Stimulated activated CD8-positive, alpha-beta memory T cell treated with anti-CD3 and anti-CD28 coated beads, Interleukin-12 subunit alpha, Interleukin-12 subunit beta, amount 100 ng/mL, for 1 hour (primary cell): Measurements from ENCODE around the gene HDAC3.

Source experiments
- DNase-seq: peaks from one replicate; pipeline ENCODE4 v3.0.0-alpha.2; 2020; ENCODE audit warnings: low read depth

The HDAC3 gene

DNA sequence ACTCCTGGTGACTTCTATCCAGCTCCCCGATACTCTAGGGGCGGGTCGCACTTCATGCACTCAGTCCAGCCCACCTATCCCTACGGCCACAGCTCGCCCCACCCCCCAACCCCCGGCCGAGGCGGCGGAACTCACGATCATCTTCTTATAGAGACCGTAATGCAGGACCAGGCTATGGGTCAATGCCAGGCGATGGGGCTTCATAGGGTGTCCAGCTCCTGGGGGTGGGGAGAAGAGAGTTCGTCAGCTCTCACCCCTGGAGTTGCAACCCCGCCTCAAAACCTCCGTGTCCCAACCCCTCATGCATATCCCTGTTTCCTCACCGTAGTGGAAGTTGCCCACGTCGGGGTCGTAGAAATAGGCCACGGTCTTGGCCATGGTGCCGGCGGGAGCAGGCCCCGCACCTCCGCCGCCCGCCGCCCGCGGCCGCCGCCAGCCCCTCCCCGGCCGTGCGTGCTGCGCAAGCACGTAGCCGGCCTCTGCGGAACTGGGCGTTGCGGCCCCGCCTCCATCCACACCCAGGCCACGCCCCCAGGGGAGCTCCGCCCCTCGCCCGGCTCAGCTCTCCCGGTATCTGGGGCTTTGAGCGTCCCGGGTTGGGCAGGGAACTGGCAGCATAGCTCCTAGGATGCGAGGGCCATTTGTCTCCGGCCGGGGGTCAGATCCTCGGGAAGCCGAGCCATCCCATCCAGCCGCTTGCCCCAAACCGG is at the start of gene HDAC3, which contains the start of gene RELL2:
Gene HDAC3, minus strand, starts transcription at position 437 of the 710 bp plus-strand sequence. Its CDS starts 59 bp downstream, at position 378.
Gene RELL2, plus strand, starts transcription at position 585 of the 710 bp plus-strand sequence. CDS start 1,229 bp downstream, outside the sequence.
- DNase-seq: peak; percentile 90

DNA sequence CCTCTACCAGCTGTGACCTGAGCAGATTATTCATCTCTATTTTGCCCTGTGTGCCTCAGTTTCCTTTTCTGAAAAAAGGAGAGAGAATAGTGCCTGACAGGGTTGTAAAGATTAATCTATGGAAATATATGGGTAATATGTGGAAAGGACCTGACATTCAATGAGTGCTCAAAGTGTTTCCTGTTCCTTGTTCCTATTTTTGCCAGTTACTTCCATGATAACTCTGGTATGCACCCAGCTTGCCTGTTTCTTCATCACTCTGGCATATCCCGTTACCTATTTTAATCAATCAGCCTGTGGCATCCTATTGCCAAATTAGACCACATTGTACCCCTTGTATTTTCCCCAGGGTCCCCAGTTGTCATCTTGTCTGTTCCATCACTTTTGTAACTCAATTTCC is 48.9 kb upstream of the HDAC3 start:
- DNase-seq: no peak

DNA sequence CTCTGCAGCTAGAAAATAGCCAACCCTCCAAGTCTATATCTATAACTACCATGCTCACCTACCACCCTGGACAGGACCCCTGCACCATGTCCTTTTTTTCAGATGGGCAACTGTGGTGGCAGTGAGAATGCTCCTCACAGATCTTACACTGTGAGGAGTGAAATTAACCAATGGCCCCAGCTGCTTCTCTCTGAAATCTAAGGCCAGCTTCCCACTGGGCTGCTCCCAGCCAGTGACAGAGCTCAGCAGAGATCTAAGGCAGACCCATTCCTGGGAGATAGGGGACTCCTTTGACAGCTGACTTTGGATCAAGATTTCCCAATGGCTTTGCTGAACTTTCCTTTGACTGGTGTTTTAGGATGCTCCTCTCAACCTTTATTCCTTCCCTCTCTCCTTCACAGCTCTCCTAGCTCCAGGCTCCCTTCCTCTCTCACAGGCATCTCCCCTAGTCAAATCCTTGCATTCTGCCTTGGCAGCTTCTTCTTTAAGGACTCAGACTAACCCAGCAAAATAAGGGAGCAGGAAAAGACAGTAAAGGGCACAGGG is 47.0 kb upstream of the HDAC3 start:
- DNase-seq: no peak

DNA sequence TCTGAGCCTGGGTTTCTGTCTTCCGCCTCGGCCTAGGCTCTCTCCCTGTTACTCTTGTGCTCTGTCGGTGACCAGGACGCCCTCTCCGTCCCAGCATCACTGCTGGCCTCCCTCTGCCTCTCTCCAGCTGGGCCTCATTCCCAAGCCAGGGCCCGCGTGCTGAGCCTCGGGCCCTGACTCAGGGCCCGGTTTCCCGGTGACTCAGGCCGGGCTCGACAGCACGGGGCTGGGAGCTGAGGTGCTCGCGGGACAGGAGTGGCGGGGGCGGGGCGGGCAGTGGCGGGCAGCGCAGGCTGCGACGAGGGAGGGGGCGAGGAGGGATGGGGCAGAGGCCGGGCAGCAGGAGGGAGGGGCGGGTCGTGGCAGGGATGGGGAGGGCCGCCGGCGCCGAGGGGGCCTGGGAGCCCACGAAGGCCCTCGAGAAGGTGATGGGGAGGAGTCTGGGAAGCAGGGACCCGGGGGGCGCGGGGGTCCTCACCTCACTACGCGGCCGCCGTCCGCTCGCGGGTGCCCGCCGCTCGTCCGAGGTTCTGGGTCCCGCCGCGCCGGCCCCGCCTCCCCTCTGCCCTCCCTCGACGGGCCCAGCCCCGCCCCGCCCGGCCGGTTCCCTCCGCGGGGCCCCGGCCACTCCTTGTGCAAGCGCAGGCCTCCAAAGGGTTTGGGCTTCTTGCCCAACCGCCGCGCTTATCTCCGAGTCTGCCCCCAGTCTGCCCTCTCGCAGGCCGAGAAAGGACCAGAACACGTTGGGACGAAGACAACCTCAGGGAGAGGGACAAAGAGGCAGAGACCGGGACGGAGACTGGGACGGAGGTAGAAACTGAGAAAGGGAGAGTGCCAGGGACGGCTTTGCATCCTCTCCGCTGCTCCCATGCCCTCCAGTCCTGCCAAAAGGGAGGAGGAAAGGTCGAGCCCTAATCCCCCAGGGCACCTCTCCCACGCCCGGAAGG is 45.3 kb upstream of the HDAC3 start, which contains the start of gene ARAP3:
Gene ARAP3, minus strand, starts transcription at position 536 of the 947 bp plus-strand sequence. CDS start 1,744 bp downstream, outside the sequence.
- DNase-seq: no peak

DNA sequence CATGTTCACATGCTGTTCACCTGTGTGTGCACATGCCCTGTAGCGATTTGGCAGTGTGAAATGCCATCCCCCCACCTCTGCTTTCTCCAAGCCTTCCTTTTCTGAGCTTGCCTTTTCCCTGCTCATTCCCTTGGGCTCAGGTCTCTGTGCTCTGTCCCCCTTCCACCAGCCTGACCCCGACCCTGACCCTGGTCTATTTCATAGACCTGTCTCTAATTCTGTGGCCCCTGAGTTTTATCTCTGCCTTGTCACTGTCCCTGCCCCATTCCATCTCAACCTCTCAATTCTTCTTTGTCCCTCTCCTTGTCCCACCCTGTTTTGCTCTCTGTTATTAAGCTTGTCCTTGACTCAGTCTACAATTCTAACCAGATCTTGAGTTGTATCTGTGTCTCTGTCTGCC is 44.6 kb upstream of the HDAC3 start:
- DNase-seq: no peak

DNA sequence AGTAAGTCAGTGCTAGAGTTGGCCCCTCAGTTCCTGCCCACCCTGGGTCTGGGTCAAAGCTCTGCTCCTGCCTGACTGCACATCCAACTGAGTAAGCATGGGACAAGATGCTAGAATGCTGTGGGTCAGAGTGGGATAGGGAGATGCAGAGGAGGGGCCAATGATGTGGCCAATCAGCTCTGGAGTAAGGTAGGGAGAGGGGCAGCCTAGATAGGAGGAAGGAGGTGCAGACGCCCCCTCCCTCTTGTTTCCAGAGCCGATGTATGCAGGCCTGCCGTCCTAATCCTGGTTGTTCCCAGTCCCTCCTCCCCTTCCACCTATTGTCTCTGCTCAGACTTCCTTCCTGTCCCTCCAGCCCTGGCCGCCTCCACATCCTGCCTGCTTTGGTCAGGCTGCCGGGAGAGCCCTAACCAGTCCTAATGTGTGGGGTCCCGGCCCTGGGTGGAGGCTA is 44.1 kb upstream of the HDAC3 start:
- DNase-seq: no peak

DNA sequence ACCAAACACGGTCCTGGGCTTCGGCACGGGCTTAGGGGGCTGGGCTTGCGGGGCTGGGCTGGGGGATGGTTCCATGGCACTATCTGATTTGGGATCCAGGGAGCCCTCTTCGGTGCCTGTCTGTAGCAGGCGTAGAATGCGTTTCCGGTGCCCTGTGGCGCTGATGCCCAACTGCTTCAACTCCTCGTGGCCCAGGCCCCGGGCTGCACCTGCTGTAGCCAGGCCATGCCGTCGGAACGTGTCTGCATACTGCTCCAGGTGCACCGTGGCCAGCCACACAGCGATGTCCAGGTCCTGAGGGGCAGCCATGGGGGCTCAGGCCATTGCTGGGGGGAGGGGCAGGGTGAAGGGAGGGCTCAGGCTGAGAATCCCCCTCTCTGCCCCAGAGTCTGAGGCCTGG is 43.5 kb upstream of the HDAC3 start:
- DNase-seq: no peak

DNA sequence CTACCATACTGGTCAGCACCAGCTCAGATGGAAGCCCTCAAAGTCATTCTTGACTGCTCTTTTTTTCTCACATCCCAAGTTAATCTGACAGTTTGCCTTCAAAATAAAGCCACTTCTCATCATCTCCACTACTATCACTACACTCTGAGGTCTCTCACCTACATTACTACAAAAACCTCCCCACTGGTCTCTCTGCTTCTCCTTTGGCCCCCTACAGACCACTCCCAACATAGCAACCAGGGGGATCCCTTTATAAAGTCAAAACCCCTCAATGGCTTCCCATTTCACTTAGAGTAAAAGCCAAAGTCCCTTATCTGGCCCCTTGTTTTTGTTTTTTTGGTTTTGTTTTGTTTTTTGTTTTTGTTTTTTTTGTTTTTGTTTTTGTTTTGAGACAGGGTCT is 40.8 kb upstream of the HDAC3 start:
- no peak for DNase-seq

DNA sequence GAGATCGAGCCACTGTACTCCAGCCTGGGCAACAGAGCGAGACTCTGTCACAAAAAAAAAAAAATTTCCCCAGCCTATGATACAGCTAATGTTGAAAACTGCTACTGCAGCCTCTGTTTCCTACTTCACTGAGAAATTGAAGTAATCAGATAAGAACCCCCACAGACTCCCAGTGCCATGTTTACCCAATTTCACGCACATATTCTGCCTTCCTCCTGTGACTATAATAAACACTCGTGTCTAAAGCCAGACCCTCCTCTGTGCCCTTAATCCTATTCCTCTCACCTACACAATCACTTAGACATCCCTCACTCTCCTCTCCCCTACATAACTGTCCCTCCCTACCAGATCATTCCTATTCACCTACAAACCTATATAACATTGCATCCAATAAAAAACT is 39.0 kb upstream of the HDAC3 start:
- DNase-seq: no peak

DNA sequence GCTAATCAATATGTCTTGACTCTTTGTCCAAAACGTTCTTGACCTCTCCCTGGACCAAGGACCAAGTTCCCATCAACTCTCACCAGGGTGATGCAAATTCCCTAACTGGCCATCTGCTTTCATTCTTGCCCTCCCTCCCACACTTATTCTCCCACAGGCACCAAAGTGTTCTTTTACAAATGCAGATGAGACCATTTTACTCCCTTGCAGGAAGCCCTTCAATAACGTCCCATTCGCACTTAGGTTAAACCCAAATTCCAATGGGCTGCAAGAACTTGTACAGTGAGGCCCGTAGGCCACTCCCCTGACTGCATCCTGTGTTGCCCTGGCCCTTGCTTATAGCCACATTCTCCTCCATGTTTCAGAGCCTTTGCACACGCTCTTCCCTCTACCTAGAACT is 38.1 kb upstream of the HDAC3 start:
- DNase-seq: no peak

DNA sequence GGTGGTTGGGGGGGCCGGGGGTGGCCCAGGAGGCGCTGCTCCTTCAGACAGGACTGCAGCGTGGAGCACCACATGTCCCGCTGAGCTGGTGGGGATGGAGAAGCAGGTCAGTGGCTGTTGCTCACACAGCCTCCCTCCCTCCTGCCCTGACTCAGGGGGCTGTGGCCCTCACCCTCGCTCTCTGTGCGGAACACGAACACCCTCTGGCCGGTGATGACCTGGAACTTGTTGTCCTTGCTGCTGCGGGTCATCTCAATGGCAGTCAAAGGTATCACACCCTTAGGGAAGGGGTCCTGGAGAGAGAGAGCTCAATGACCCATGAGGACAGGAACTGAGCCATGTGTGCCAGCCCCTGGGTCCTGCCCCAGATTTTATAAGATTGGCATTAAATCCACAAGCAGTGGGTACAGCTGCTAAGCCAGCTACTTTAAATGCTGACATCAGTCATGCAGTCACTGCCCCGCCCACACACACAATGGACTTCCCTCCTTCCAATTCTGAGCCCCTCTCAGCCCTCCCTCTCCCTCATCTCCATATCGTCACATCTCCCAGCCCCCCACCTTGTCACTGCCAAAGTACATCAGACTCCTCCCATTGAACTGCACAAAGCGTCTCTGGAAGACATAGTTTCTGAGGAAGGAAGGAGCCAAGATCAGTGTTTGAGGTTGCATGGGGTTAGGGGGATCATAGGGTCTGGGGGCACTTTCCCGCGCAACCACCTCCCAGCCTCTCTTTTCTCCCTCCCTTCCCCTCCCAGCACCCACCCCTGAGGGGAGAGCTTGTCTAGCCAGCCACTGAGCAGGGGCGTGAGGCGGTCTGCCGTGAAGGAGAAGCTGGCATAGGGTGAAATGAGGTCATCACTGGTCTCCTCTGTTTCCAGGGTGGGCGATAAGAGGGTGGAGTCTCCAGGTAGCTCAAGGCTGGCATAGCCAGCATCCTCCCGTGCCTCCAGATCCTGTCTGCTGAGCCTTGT is 36.5 kb upstream of the HDAC3 start:
- DNase-seq: no peak

DNA sequence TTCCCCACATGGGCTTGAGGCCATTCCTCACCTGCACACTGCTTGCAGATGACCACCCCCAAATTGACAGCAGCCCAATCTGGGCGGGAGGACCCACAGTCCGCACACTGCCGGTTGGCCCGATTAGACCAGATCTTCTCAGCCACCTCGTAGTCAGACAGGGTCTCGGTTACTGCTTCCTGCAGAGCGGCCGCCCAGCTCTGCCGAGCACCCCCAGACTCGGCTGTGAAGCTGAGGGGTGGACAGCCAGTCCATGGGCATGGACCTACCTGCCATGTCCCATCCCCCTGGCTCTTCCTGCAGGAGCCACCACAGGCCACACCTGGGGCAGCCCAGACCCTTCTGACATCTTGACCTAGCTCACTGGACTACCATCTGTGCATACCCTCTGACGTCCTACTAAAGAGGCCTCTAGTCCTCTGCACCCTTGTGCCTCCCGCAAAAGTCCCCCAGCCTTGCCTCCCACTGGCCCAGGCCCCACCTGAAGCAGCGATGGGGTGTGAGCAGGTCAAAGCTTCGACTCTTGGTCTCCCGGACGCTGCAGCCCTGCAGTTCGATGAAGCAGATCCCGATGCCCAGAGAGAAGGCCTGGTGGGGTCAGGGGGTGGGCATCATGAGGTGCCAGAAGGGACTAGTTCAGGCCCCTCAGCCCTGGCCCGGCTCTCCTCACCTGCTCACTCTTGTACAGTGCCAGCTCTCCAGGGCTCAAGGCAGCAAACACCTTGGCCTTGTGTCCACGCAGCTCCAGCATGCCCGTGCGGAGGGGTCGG is 35.6 kb upstream of the HDAC3 start:
- DNase-seq: no peak

DNA sequence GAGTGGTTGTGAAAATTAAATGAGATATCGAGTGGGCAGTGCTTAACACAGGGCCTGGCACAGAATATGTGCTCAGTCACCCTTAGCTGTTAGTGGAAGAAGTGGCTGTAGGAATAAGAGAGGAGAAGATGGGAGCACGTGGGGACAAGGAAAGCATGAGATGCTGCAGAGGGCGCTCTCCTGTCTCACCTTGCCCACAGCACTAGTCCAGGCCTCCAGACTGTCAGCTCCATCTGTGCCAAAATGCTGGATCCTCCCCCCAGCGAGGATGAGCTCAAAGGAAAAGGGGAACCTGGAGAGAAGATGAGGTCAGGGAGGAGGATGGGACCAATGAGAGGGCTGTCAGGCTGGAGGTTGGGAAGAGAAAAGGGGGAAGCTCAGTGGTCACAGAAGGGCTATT is 32.9 kb upstream of the HDAC3 start:
- DNase-seq: no peak

DNA sequence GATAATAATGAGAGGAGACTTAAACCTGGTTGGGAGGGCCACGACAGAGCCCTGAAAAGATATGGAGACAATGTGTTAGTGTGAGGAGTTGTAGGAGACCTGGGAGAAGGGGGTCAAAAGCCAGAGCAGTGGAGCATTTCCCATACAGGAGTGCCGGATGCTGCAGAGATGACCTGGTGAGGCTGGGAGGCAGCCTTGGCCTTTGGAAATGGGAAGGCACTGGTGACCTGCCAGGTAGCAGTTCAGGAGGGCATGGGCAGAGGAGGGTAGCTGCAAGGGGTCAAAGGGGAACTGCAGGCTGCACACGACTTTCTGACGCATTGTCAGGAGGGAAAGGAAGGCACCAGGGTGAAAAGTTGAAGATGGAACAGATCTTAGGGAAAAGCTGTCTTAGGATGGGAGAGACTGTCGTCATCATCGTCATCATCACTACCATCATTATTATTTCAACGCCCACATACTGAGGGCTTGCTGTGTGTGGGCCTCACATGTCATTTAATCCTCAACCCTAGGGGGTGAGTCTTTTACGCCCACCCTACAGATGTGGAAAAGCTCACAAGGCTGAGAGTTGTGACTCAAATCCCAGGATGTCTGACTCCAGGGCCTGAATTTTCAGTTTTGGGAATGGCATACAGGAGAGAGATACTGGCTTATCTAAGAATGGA is 32.1 kb upstream of the HDAC3 start:
- DNase-seq: no peak

DNA sequence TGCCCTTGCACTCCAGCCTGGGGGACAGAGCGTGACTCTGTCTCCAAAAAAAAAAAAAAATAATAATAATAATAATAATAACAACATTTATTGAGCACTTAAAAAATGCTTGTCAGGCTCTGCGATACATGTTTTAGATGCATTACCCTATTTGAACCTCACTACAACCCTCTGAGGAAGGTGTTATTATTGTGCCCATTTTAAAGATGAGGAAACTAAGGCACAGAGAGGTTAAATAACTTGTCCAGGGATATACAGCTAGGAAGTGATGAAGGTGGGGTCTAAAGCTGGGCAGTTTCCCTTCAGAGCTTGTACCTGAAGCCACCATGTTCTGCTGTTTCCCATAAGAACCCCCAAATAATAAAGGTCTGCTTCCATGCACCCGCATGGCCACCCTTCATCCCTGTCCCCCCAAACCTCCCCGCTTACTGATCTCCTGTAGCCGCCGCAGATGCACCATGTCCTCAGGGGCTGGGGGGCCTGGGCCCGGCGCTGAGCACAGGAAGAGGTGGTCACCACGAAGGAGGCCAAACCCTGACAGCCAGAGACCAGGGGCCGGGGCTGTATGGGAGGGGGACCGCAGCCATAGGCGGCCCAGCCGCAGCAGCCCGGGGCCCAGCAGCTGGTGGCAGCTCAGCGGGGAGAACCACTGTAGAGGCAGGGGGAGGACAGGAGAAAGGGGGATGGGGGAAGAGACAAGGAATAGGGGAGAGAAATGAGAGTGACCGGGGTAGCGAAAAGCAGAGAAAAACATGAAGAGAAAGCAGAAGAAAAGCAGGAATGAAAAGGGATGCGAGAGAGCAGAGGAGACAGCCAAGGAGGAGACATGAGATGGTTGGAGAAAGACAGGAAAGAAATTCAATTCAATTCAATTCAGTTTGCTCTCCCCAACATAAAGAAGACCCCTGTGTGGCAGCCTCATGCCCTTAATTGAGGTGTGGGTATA is 29.6 kb upstream of the HDAC3 start:
- no peak for DNase-seq

DNA sequence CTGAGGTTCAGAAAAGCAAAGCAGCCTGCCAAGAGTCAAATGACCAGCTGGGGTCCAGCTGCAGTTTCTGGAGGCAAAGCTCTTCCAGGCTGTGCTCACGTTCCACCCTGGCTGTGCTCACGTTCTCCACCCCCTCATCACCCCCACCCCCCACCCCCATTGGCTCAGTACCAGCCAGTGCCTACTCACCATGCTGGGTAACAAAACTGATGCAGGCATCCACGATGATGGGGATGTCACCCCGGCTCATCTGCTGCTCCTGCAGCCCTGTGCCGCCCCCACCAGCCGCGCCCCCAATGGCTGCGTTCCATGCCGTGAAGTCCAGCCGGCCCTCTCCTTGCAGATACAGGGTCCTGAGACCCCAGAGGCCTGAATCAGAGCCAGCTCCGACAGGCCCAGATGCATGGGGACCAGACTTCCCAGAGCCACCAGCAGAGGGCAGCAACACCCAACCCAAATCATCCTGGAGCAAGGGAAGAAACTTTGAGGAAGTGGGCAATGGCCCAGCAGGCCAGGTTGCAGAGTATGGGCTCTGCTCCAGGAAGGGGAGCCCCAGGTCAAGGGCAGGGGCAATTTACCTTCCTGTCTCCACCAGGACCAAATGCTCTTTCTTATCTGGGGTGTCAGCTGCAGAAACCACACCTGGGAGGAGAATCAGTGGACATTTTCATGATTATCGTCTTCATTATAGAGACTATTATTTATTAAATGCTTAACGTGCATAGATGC is 28.2 kb upstream of the HDAC3 start:
- peak; percentile 51 for DNase-seq

DNA sequence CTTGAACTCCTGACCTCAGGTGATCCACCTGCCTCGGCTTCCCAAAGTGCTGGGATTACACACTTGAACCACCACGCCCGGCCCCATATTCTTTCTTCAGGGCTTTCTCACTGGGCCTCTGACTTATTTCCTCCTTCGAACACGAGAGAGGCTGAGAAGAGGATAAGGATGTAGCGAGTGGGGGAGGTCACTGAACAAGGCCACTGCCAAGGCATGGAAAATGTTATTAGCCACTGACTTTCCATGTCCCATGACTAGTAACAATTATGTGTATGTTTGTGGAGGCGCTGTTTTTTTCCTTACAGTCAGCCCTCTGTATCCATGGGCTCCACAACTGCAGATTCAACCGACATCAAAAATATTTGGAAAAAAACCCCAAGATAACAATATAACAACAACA is 26.9 kb upstream of the HDAC3 start:
- no peak for DNase-seq

DNA sequence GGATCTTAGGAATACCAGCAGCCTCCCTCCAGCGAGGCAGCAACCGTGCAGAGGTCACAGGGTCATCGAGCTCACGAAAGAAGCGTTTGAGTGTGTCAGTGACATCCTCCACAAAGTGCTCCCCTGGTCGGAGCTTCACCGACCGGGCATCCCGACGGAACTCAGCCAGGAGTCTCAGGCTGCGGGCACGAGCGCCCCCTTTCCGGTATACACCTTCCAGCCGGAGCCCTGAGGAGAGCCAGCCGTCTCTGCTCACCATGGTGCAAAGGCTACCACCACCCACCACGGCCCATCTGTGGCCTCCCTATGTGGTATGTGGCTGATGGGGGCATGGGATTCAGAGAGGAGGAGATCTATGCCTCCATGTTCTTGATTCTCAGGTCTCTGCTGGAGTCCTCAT is 25.4 kb upstream of the HDAC3 start:
- DNase-seq: no peak
